GM18526 (cell line): ENCODE measurements around the gene TEAD2.

Experiments used
- POLR2A ChIP-seq: IDR thresholded peaks from 3 replicates; pipeline ENCODE4 v1.6.1; 2011; ENCODE audit not compliant: insufficient read length; ENCODE audit errors: extremely low read depth

TEAD2 gene

GRCh38 chr19:49363268-49364082 lies 1.3 kb upstream of the TEAD2 start, which contains the start of gene DKKL1:
Gene DKKL1, plus strand, starts transcription at chr19:49363877. Its CDS starts 122 bp downstream, at chr19:49363999.
- TF ChIP-seq POLR2A, result no peak

- no peak for TF ChIP-seq POLR2A
These were observed 682 bp upstream of the TEAD2 start for GRCh38 chr19:49362929-49363267.

- TF ChIP-seq POLR2A, result no peak
These were observed 673 bp downstream of the TEAD2 start for GRCh38 chr19:49361438-49362047.

GRCh38 chr19:49359851-49360820 lies 2.1 kb downstream of the TEAD2 start:
- TF ChIP-seq POLR2A, result no peak

- no peak for TF ChIP-seq POLR2A
These were observed 5.0 kb downstream of the TEAD2 start for GRCh38 chr19:49357186-49357585.

GRCh38 chr19:49356382-49356781 lies 5.8 kb downstream of the TEAD2 start:
- TF ChIP-seq POLR2A, result no peak

GRCh38 chr19:49355909-49356353 lies 6.3 kb downstream of the TEAD2 start:
- TF ChIP-seq POLR2A, result no peak

GRCh38 chr19:49349567-49349966 lies 12.6 kb downstream of the TEAD2 start:
- TF ChIP-seq POLR2A, result no peak

GRCh38 chr19:49348305-49349189 lies 13.7 kb downstream of the TEAD2 start:
- TF ChIP-seq POLR2A, result no peak

- TF ChIP-seq POLR2A, result no peak
These were observed 14.4 kb downstream of the TEAD2 start for GRCh38 chr19:49347835-49348234.

- TF ChIP-seq POLR2A, result no peak
These were observed 15.0 kb downstream of the TEAD2 start for GRCh38 chr19:49347191-49347590.

- no peak for TF ChIP-seq POLR2A
These were observed 17.5 kb downstream of the TEAD2 start for GRCh38 chr19:49344505-49345423.

GRCh38 chr19:49343123-49343522 lies 19.1 kb downstream of the TEAD2 start:
- no peak for TF ChIP-seq POLR2A
